Liver (tissue), 4 donors: ENCODE measurements around the gene FCGR1A. TPM values are rescaled to one million over a fixed set of nuclear protein-coding genes. Genes with fewer than 3 reads are reported as not detected.

ENCODE experiments used
- polyA plus RNA-seq, 2 donors: library from polyadenylated mRNA; stranded (reverse) in 1 of 2; unstranded in 1 of 2; fragments of 200-250 nt in 1 of 2; fragments of >200 nt in 1 of 2; fragmentation: Nextera tagmentation in 1 of 2; extraction: Ambion mirVana in 1 of 2; gene quantifications; one replicate each; pipeline versions ENCODE4 v1.2.1 to v1.2.3, GENCODE V29; 2013 to 2015
- total RNA-seq, 2 donors: library from RNA; depleted of rRNA; stranded (reverse); fragments of >200 nt; gene quantifications; one replicate each; pipeline ENCODE4 v1.2.3, GENCODE V29; 2014
- donor health status: healthy.
- donor health status: healthy.
- donor health status: healthy.

Gene FCGR1A
- total and polyA plus RNA-seq, 4 donors, result 1.6 to 4.5 (median 3.0) TPM

Other genes with a start within 250 kb of the FCGR1A start
- gene PPIAL4C, start 198.8 kb upstream of the FCGR1A start, total RNA-seq, result not detected
- not detected for gene PPIAL4C, start 198.8 kb upstream of the FCGR1A start, polyA plus RNA-seq
- gene BOLA1, start 116.9 kb downstream of the FCGR1A start, total RNA-seq, result 10 to 100 TPM; 10.2 to 10.8 TPM
- gene BOLA1, start 116.9 kb downstream of the FCGR1A start, polyA plus RNA-seq, result 10 to 100 TPM; 12.3 to 22.1 TPM
- gene SV2A, start 135.2 kb downstream of the FCGR1A start, total RNA-seq, result under 1 TPM; 0.25 to 0.51 TPM
- under 1 TPM; 0.13 to 0.23 TPM for gene SV2A, start 135.2 kb downstream of the FCGR1A start, polyA plus RNA-seq
- 10 to 100 TPM in 1 of 2 donors, 1 to 10 TPM in 1; 6.3 to 10.1 TPM for gene SF3B4, start 145.1 kb downstream of the FCGR1A start, total RNA-seq
- 10 to 100 TPM; 15.0 to 16.6 TPM for gene SF3B4, start 145.1 kb downstream of the FCGR1A start, polyA plus RNA-seq
- gene MTMR11, start 154.2 kb downstream of the FCGR1A start, total RNA-seq, result 1 to 10 TPM; 1.6 to 1.9 TPM
- gene MTMR11, start 154.2 kb downstream of the FCGR1A start, polyA plus RNA-seq, result 1 to 10 TPM; 1.5 to 2.1 TPM
- 10 to 100 TPM in 1 of 2 donors, 1 to 10 TPM in 1; 8.6 to 19.2 TPM for gene OTUD7B, start 228.0 kb downstream of the FCGR1A start, total RNA-seq
- gene OTUD7B, start 228.0 kb downstream of the FCGR1A start, polyA plus RNA-seq, result 1 to 10 TPM; 2.1 to 5.2 TPM